Measurements from ENCODE around the gene ILF2. TPM values are rescaled to one million over a fixed set of nuclear protein-coding genes. Genes with fewer than 3 reads are reported as not detected.
"Not testable (repeated sequence)": the region's sequence is repeated elsewhere in the genome, so short reads cannot be mapped to it uniquely, and the experiment has no call there.

ILF2 gene
- polyA plus RNA-seq, 1 donor (not counting 4 experiments of a cell fraction or from before 2014, with no cell fraction given): 232 TPM

- H3K4me3 ChIP-seq (ENCODE audit: control insufficient read depth in 2 of 3, extremely low read depth in 1 of 3, insufficient read depth in 2 of 3, low read depth in 1 of 3, low read length in 3 of 3): no peak overlapping the region
- no peak for FAIRE-seq
- peaks cover 7% of the 10 kb centered on the region for H3K4me1 ChIP-seq (ENCODE audit: control insufficient read depth, extremely low read depth, insufficient read depth, low read length)
- H3K9me1 ChIP-seq (ENCODE audit: control insufficient read depth, extremely low read depth, insufficient read depth, low read length): no peaks in the 10 kb centered on the region
- H3K27me3 ChIP-seq (ENCODE audit: control insufficient read depth, extremely low read depth, insufficient read depth, low read length): no peaks in the 10 kb centered on the region
- H3K27ac ChIP-seq (ENCODE audit: control insufficient read depth, insufficient read depth, low read length): no peak overlapping the region
- H2AFZ ChIP-seq (ENCODE audit: control insufficient read depth, low read length): no peak overlapping the region
- H3K4me2 ChIP-seq (ENCODE audit: control insufficient read depth, extremely low read depth, insufficient read depth, low read depth, low read length): no peak overlapping the region
- no peaks in the 10 kb centered on the region for H3K9me3 ChIP-seq (ENCODE audit: control insufficient read depth, low read depth, low read length)
- no peak for DNase-seq (ENCODE audit: low read depth, low spot score)
- no peak overlapping the region for H3K9ac ChIP-seq (ENCODE audit: control insufficient read depth, extremely low read depth, insufficient read depth, low read length)
- dilution Hi-C loops (cut with MboI; ENCODE audit: extremely low pct_ligation_motif_present, low sequenced_read_pairs): no loop called here
- peaks cover 38 to 76% of the 10 kb centered on the region in 2 experiments for H3K36me3 ChIP-seq (ENCODE audit: control insufficient read depth in 2 of 2, extremely low read depth in 1 of 2, insufficient read depth in 2 of 2, low read length in 2 of 2)
- H3K79me2 ChIP-seq (ENCODE audit: control insufficient read depth, insufficient read depth, low read length): peaks cover 42% of the 10 kb centered on the region
- no peak for TF ChIP-seq EZH2 (IDR thresholded peaks at IDR 0.05; ENCODE audit: low read length)
- TF ChIP-seq CTCF (optimal IDR thresholded peaks at IDR 0.05 in 1 of 3, IDR thresholded peaks at IDR 0.05 in 1 of 3, conservative IDR thresholded peaks at IDR 0.05 in 1 of 3; ENCODE audit: extremely low read depth in 1 of 3, insufficient read depth in 2 of 3, low read length in 3 of 3): no peak
- H4K20me1 ChIP-seq (ENCODE audit: control insufficient read depth, extremely low read depth, insufficient read depth, low read length): peaks cover 6% of the 10 kb centered on the region
Observed at GRCh38 chr1:153640861-153641260, 29.9 kb downstream of the ILF2 start.

DNA sequence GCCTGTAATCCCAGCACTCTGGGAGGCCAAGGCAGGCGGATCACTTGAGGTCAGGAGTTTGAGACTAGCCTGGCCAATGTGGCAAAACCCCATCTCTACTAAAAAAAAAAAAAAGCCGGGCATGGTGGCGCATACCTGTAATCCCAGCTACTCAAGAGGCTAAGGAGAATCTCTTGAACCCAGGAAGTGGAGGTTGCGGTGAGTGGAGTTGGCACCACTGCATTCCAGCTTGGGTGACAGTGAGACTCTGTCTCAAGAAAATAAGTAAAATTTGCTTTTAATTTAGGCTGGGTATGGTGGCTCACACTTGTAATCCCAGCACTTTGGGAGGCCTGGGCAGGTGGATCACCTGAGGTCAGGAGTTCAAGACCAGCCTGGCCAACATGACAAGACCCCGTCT lies 30.6 kb downstream of the ILF2 start:
- dilution Hi-C loops (cut with MboI; ENCODE audit: extremely low pct_ligation_motif_present, low sequenced_read_pairs); H3K4me2 ChIP-seq (ENCODE audit: control insufficient read depth, extremely low read depth, insufficient read depth, low read depth, low read length); H3K9me3 ChIP-seq (ENCODE audit: control insufficient read depth, low read depth, low read length); H3K4me3 ChIP-seq (ENCODE audit: control insufficient read depth in 2 of 3, extremely low read depth in 1 of 3, insufficient read depth in 2 of 3, low read depth in 1 of 3, low read length in 3 of 3); H3K4me1 ChIP-seq (ENCODE audit: control insufficient read depth, extremely low read depth, insufficient read depth, low read length); H3K27me3 ChIP-seq (ENCODE audit: control insufficient read depth, extremely low read depth, insufficient read depth, low read length); H4K20me1 ChIP-seq (ENCODE audit: control insufficient read depth, extremely low read depth, insufficient read depth, low read length); H3K27ac ChIP-seq (ENCODE audit: control insufficient read depth, insufficient read depth, low read length); H3K9ac ChIP-seq (ENCODE audit: control insufficient read depth, extremely low read depth, insufficient read depth, low read length); H3K9me1 ChIP-seq (ENCODE audit: control insufficient read depth, extremely low read depth, insufficient read depth, low read length); H2AFZ ChIP-seq (ENCODE audit: control insufficient read depth, low read length); DNase-seq (ENCODE audit: low read depth, low spot score); FAIRE-seq: not testable (repeated sequence)
- peaks cover 49% of the 10 kb centered on the region for H3K79me2 ChIP-seq (ENCODE audit: control insufficient read depth, insufficient read depth, low read length)
- peaks cover 39 to 73% of the 10 kb centered on the region in 2 experiments for H3K36me3 ChIP-seq (ENCODE audit: control insufficient read depth in 2 of 2, extremely low read depth in 1 of 2, insufficient read depth in 2 of 2, low read length in 2 of 2)

DNA sequence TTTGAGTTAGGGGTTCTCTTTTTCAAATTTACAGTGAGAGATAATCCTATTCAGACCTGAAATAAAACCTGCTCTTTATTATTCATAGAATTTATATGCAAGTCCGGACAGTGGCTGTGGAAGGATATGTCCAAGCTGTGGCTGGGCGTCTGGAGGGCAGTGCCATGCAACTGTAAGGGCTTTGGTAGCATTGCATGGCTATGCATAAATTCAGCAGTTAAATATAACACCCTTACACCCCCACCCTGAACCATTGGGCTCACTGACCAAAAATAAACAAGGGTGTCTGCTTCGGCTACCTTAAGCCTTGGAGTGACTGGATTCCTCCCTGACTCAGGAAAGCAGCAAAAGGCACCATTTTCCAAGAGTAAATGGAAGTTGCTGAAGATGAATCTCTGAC lies 31.5 kb downstream of the ILF2 start:
- dilution Hi-C loops (cut with MboI; ENCODE audit: extremely low pct_ligation_motif_present, low sequenced_read_pairs): no loop called here
- Histone ChIP-seq H3K9me3 (ENCODE audit: control insufficient read depth, low read depth, low read length) (no peaks in the 10 kb centered on the region), H3K36me3 (ENCODE audit: control insufficient read depth in 2 of 2, extremely low read depth in 1 of 2, insufficient read depth in 2 of 2, low read length in 2 of 2) (peaks cover 37 to 68% of the 10 kb centered on the region in 2 experiments), H2AFZ (ENCODE audit: control insufficient read depth, low read length) (no peak overlapping the region), H3K79me2 (ENCODE audit: control insufficient read depth, insufficient read depth, low read length) (peaks cover 57% of the 10 kb centered on the region), H3K4me3 (ENCODE audit: control insufficient read depth in 2 of 3, extremely low read depth in 1 of 3, insufficient read depth in 2 of 3, low read depth in 1 of 3, low read length in 3 of 3) (no peak overlapping the region), H3K9ac (ENCODE audit: control insufficient read depth, extremely low read depth, insufficient read depth, low read length) (no peak overlapping the region), H3K27me3 (ENCODE audit: control insufficient read depth, extremely low read depth, insufficient read depth, low read length) (no peaks in the 10 kb centered on the region), H3K9me1 (ENCODE audit: control insufficient read depth, extremely low read depth, insufficient read depth, low read length) (no peaks in the 10 kb centered on the region), H3K27ac (ENCODE audit: control insufficient read depth, insufficient read depth, low read length) (no peak overlapping the region), H3K4me2 (ENCODE audit: control insufficient read depth, extremely low read depth, insufficient read depth, low read depth, low read length) (no peak overlapping the region), H4K20me1 (ENCODE audit: control insufficient read depth, extremely low read depth, insufficient read depth, low read length) (peaks cover 6% of the 10 kb centered on the region), H3K4me1 (ENCODE audit: control insufficient read depth, extremely low read depth, insufficient read depth, low read length) (peaks cover 7% of the 10 kb centered on the region)
- TF ChIP-seq CTCF (optimal IDR thresholded peaks at IDR 0.05 in 1 of 3, IDR thresholded peaks at IDR 0.05 in 1 of 3, conservative IDR thresholded peaks at IDR 0.05 in 1 of 3; ENCODE audit: extremely low read depth in 1 of 3, insufficient read depth in 2 of 3, low read length in 3 of 3) (no peak), EZH2 (IDR thresholded peaks at IDR 0.05; ENCODE audit: low read length) (no peak)
- DNase-seq (ENCODE audit: low read depth, low spot score): no peak
- no peak for FAIRE-seq

Measured in keratinocyte (primary cell).